H9 (cell line): ENCODE results near the gene MED25. TPM values are rescaled to one million over a fixed set of nuclear protein-coding genes. Genes with fewer than 3 reads are reported as not detected.

Source experiments
- DNase-seq: peaks from one replicate; pipeline ENCODE4 v3.0.0-alpha.2; 2017
- H2AFZ ChIP-seq: one replicate; pipeline ENCODE4 v1.6.1; 2013; ENCODE audit warnings: mild to moderate bottlenecking, low read length, control low read depth, moderate library complexity
- H2AK5ac ChIP-seq: 2 replicates; pipeline ENCODE4 v1.6.1; 2013; ENCODE audit warnings: low read length, control low read depth, mixed read lengths; ENCODE audit not compliant: insufficient read length
- H2BK120ac ChIP-seq: one replicate; pipeline ENCODE4 v1.6.1; 2013; ENCODE audit warnings: low read depth, mild to moderate bottlenecking, low read length, control low read depth, inconsistent platforms; ENCODE audit not compliant: poor library complexity, severe bottlenecking
- H2BK12ac ChIP-seq: 2 replicates; pipeline ENCODE4 v1.6.1; 2013; ENCODE audit warnings: low read length, control low read depth, mixed read lengths, low read depth; ENCODE audit not compliant: insufficient read length
- H2BK15ac ChIP-seq: 2 replicates; pipeline ENCODE4 v1.6.1; 2013; ENCODE audit warnings: low read depth, low read length, control low read depth
- H2BK20ac ChIP-seq: one replicate; pipeline ENCODE4 v1.6.1; 2013; ENCODE audit warnings: low read depth, mild to moderate bottlenecking, low read length, control low read depth, inconsistent platforms; ENCODE audit not compliant: poor library complexity, severe bottlenecking
- H2BK5ac ChIP-seq: 2 replicates; pipeline ENCODE4 v1.6.1; 2013; ENCODE audit warnings: low read length, control low read depth, mixed read lengths; ENCODE audit not compliant: insufficient read length
- H3K14ac ChIP-seq: 2 replicates; pipeline ENCODE4 v1.6.1; 2013; ENCODE audit warnings: low read length, control low read depth; ENCODE audit not compliant: insufficient read depth
- H3K18ac ChIP-seq: 2 replicates; pipeline ENCODE4 v1.6.1; 2013; ENCODE audit warnings: low read depth, mild to moderate bottlenecking, mixed read lengths, low read length, control low read depth; ENCODE audit not compliant: insufficient read length
- H3K23ac ChIP-seq: 2 replicates; pipeline ENCODE4 v1.6.1; 2013; ENCODE audit warnings: low read length, control low read depth, mixed read lengths, low read depth; ENCODE audit not compliant: insufficient read length
- H3K23me2 ChIP-seq: 2 replicates; pipeline ENCODE4 v1.6.1; 2013; ENCODE audit warnings: low read depth, mild to moderate bottlenecking, mixed read lengths, low read length, control low read depth; ENCODE audit not compliant: insufficient read length, poor library complexity, severe bottlenecking
- H3K27ac ChIP-seq: 2 replicates; pipeline ENCODE4 v1.5.1; 2013; ENCODE audit warnings: low read length, control low read depth, mixed read lengths, low read depth; ENCODE audit not compliant: insufficient read length
- H3K27me3 ChIP-seq: 2 replicates; pipeline ENCODE4 v1.6.1; 2013; ENCODE audit warnings: low read length, control low read depth, inconsistent platforms; ENCODE audit not compliant: insufficient read depth
- H3K4ac ChIP-seq: 2 replicates; pipeline ENCODE4 v1.6.1; 2013; ENCODE audit warnings: low read depth, mild to moderate bottlenecking, control low read depth, inconsistent platforms, low read length, moderate library complexity
- H3K4me1 ChIP-seq: 2 replicates; pipeline ENCODE4 v1.6.1; 2013; ENCODE audit warnings: low read length, control low read depth, inconsistent platforms; ENCODE audit not compliant: insufficient read depth
- H3K4me2 ChIP-seq: 2 replicates; pipeline ENCODE4 v1.6.1; 2013; ENCODE audit warnings: low read length, control low read depth, mixed read lengths; ENCODE audit not compliant: insufficient read length, insufficient read depth
- H3K56ac ChIP-seq: 2 replicates; pipeline ENCODE4 v1.6.1; 2013; ENCODE audit warnings: low read depth, mild to moderate bottlenecking, mixed read lengths, low read length, control low read depth; ENCODE audit not compliant: insufficient read length
- H3K79me1 ChIP-seq: 2 replicates; pipeline ENCODE4 v1.6.1; 2013; ENCODE audit warnings: low read depth, mild to moderate bottlenecking, moderate library complexity, low read length, control low read depth, inconsistent platforms; ENCODE audit not compliant: insufficient read depth, poor library complexity, severe bottlenecking
- H3K79me2 ChIP-seq: 2 replicates; pipeline ENCODE4 v1.6.1; 2013; ENCODE audit warnings: low read length, control low read depth, inconsistent platforms; ENCODE audit not compliant: insufficient read depth
- H3K9ac ChIP-seq: 2 replicates; pipeline ENCODE4 v1.6.1; 2013; ENCODE audit warnings: low read length, control low read depth, mixed read lengths; ENCODE audit not compliant: insufficient read length; ENCODE audit errors: extremely low read depth
- H3K9me3 ChIP-seq: one replicate; pipeline ENCODE4 v1.6.1; 2013; ENCODE audit warnings: low read depth, low read length, inconsistent platforms; ENCODE audit not compliant: control insufficient read depth
- H3T11ph ChIP-seq: one replicate; pipeline ENCODE4 v1.6.1; 2013; ENCODE audit warnings: mild to moderate bottlenecking, low read length, control low read depth, inconsistent platforms
- H4K20me1 ChIP-seq: one replicate; pipeline ENCODE4 v1.6.1; 2013; ENCODE audit not compliant: control insufficient read depth, insufficient read length, insufficient read depth
- H4K5ac ChIP-seq: 2 replicates; pipeline ENCODE4 v1.6.1; 2013; ENCODE audit warnings: low read depth, mild to moderate bottlenecking, mixed read lengths, low read length, control low read depth; ENCODE audit not compliant: insufficient read length
- H4K8ac ChIP-seq: replicated peaks from 2 replicates; pipeline ENCODE4 v1.6.1; 2013; ENCODE audit warnings: low read length, control low read depth, mixed read lengths, low read depth; ENCODE audit not compliant: insufficient read length
- H4K91ac ChIP-seq: 2 replicates; pipeline ENCODE4 v1.6.1; 2013; ENCODE audit warnings: low read depth, mild to moderate bottlenecking, moderate library complexity, mixed read lengths, low read length, control low read depth; ENCODE audit not compliant: insufficient read length
- H3K27ac Mint-ChIP-seq, 3 experiments: 2 replicates in 2 of 3; 3 replicates in 1 of 3; pipeline ENCODE4 v1.8.0; 2020 to 2021; ENCODE audit warnings: mixed read lengths in 3 of 3, mild to moderate bottlenecking in 1 of 3, moderate library complexity in 1 of 3
- H3K27me3 Mint-ChIP-seq: 2 replicates; pipeline ENCODE4 v1.8.0; 2021; ENCODE audit warnings: low read depth, mild to moderate bottlenecking, moderate library complexity, mixed read lengths
- H3K36me3 Mint-ChIP-seq, 3 experiments: 2 replicates in 2 of 3; 3 replicates in 1 of 3; pipeline ENCODE4 v1.8.0; 2020 to 2021; ENCODE audit warnings: low read depth in 3 of 3, mixed read lengths in 3 of 3; ENCODE audit not compliant: insufficient read depth in 1 of 3
- H3K4me1 Mint-ChIP-seq, 2 experiments: 2 replicates each; pipeline ENCODE4 v1.8.0; 2020; ENCODE audit warnings: mixed read lengths in 2 of 2
- H3K4me3 Mint-ChIP-seq, 2 experiments: 2 replicates in 1 of 2; 3 replicates in 1 of 2; pipeline ENCODE4 v1.8.0; 2020 to 2021; ENCODE audit warnings: mild to moderate bottlenecking in 2 of 2, mixed read lengths in 2 of 2, moderate library complexity in 1 of 2
- H3K9me3 Mint-ChIP-seq, 2 experiments: 2 replicates in 1 of 2; 3 replicates in 1 of 2; pipeline ENCODE4 v1.8.0; 2020; ENCODE audit warnings: mild to moderate bottlenecking in 2 of 2, mixed read lengths in 2 of 2, moderate library complexity in 1 of 2
- CTCF ChIP-seq: fragments of 200-600 bp; sonication (generic); conservative IDR thresholded peaks from 3 replicates; pipeline ENCODE4 v1.8.0; 2021; ENCODE audit warnings: antibody characterized with exemption, mild to moderate bottlenecking
- WGBS: extraction: QIAGEN DNeasy Blood & Tissue Kit; methylation state at CpG from one replicate; pipeline ENCODE4 v1.1.7; 2013; ENCODE audit warnings: missing lambda C conversion rate, low lambda C conversion rate, mixed read lengths; ENCODE audit not compliant: insufficient read length; ENCODE audit errors: extremely low coverage; 5-methylcytosine and 5-hydroxymethylcytosine counted together
- total RNA-seq: library from RNA; stranded (reverse); gene quantifications from 2 replicates; pipeline ENCODE4 v1.2.1, GENCODE V29; 2021

Gene MED25
- total RNA-seq, 1 experiment from 2014 or later, result 77.5 TPM

GRCh38 chr19:49873129-49873521, 55.0 kb downstream of the MED25 start:
- Histone ChIP-seq H2BK5ac (no peak overlapping the region), H2BK12ac (no peak overlapping the region), H3K9me3 (no peaks in the 10 kb centered on the region), H3K27ac (no peak overlapping the region), H3K56ac (no peak overlapping the region), H3K4ac (no peak overlapping the region), H3K4me1 (peaks cover 2% of the 10 kb centered on the region; the same call in 1 of the 2 replicates), H3K23me2 (peaks cover 11% of the 10 kb centered on the region), H2BK20ac (no peak overlapping the region), H3K79me1 (no peaks in the 10 kb centered on the region), H3T11ph (no peak overlapping the region), H4K5ac (no peak overlapping the region), H3K4me2 (no peak overlapping the region), H3K79me2 (no peaks in the 10 kb centered on the region; the same call in 1 of the 2 replicates), H3K9ac (no peak overlapping the region), H2BK15ac (no peak overlapping the region), H3K14ac (no peak overlapping the region), H3K27me3 (no peaks in the 10 kb centered on the region), H2BK120ac (no peak overlapping the region), H2AK5ac (no peak overlapping the region), H4K20me1 (no peaks in the 10 kb centered on the region), H3K23ac (no peak overlapping the region), H4K91ac (no peak overlapping the region), H4K8ac (no peak overlapping the region), H2AFZ (no peak overlapping the region), H3K18ac (no peak overlapping the region)
- no CpG with 5 or more reads among the region's 29 CpGs for WGBS
- Mint-ChIP-seq H3K4me3 (no peak overlapping the region; a peak in 1 of 5 replicates), H3K36me3 (peaks cover 0 to 12% (median 6%) of the 10 kb centered on the region in 3 experiments; a peak in 3 of 7 replicates), H3K27ac (no peak overlapping the region), H3K27me3 (no peaks in the 10 kb centered on the region), H3K4me1 (peaks cover 14 to 20% of the 10 kb centered on the region in 2 experiments), H3K9me3 (no peaks in the 10 kb centered on the region)
- DNase-seq, result no peak
- no peak for TF ChIP-seq CTCF
